HepG2 (cell line): Measurements from ENCODE around the gene IL22RA1. TPM values are rescaled to one million over a fixed set of nuclear protein-coding genes. Genes with fewer than 3 reads are reported as not detected.

Source experiments
- ATAC-seq: fragments of 200-7000 bp; cut with Tn5 transposase; 3 replicates; pipeline ENCODE4 v1.9.1; 2020; ENCODE audit warnings: mild to moderate bottlenecking, moderate library complexity
- BruUV-seq: library from RNA; stranded (reverse); fragments of 400-500 nt; replicated peaks from 2 replicates; lab custom pipeline; 2021; lab: Mats Ljungman, UMichigan
- CTCF ChIA-PET: fragments of 300-600 bp; formaldehyde crosslinking; extraction: SDS; loops from one replicate; lab custom pipeline; 2021; ENCODE audit warnings: low total read pairs, inconsistent platforms, low intra/inter-chr PET ratio; lab: Yijun Ruan, JAX
- POLR2A ChIA-PET: fragments of 350-600 bp; sonication (Branson Sonifier 250); formaldehyde crosslinking; loops from one replicate; lab custom pipeline; 2020; ENCODE audit warnings: antibody characterized with exemption, inconsistent platforms; lab: Yijun Ruan, JAX
- DNase-seq: peaks from one replicate; pipeline ENCODE4 v3.0.0-alpha.2; 2015; ENCODE audit warnings: low spot score
- FAIRE-seq: peaks from 3 replicates; lab custom pipeline; 2011; peaks lifted over from hg19 to GRCh38; lab: Jason Lieb, UNC
- H2AFZ ChIP-seq: one replicate; pipeline ENCODE4 v1.6.1; 2011; ENCODE audit warnings: low read length, inconsistent platforms
- H3K27ac ChIP-seq: fragments of 300-600 bp; 3 replicates; pipeline ENCODE4 v1.8.0; 2011; ENCODE audit warnings: mixed run types, mild to moderate bottlenecking, mixed read lengths, low read length, inconsistent platforms; ENCODE audit not compliant: insufficient read depth; ENCODE audit errors: extremely low read length
- H3K27me3 ChIP-seq, 2 experiments: fragments of 200-600 bp in 1 of 2; 2 replicates in 1 of 2; 3 replicates in 1 of 2; pipeline versions ENCODE4 v1.6.0 to v1.8.0; 2011; ENCODE audit warnings: low read length in 2 of 2, mild to moderate bottlenecking in 2 of 2, moderate library complexity in 2 of 2, inconsistent platforms in 1 of 2; ENCODE audit not compliant: insufficient read depth in 2 of 2, control insufficient read depth in 1 of 2
- H3K36me3 ChIP-seq, 2 experiments: fragments of 200-600 bp in 1 of 2; replicated peaks in 1 of 2; 2 replicates in 1 of 2; 3 replicates in 1 of 2; pipeline versions ENCODE4 v1.5.1 to v1.8.0; 2011; ENCODE audit warnings: low read length in 2 of 2, inconsistent platforms in 1 of 2; ENCODE audit not compliant: insufficient read depth in 2 of 2, control insufficient read depth in 1 of 2
- H3K4me1 ChIP-seq: 2 replicates; pipeline ENCODE4 v1.5.1; 2012; ENCODE audit warnings: low read length, inconsistent platforms; ENCODE audit not compliant: insufficient read depth
- H3K4me2 ChIP-seq: 2 replicates; pipeline ENCODE4 v1.6.0; 2011; ENCODE audit warnings: low read depth, low read length, inconsistent platforms
- H3K4me3 ChIP-seq, 3 experiments: fragments of 200-600 bp in 1 of 3; sonication (generic), shearing (Covaris generic) in 1 of 3; replicated peaks in 1 of 3; 2 replicates each; pipeline ENCODE4 v1.5.1; 2011 to 2016; ENCODE audit warnings: low read length in 3 of 3, inconsistent platforms in 2 of 3, low read depth in 2 of 3, mild to moderate bottlenecking in 2 of 3, control low read depth in 1 of 3, mixed read lengths in 1 of 3; ENCODE audit not compliant: insufficient read depth in 1 of 3
- H3K79me2 ChIP-seq: one replicate; pipeline ENCODE4 v1.6.1; 2011; ENCODE audit warnings: low read length, inconsistent platforms; ENCODE audit not compliant: insufficient read depth
- H3K9ac ChIP-seq: 2 replicates; pipeline ENCODE4 v1.6.0; 2011; ENCODE audit warnings: mild to moderate bottlenecking, low read depth, low read length, inconsistent platforms; ENCODE audit not compliant: insufficient read depth
- H3K9me3 ChIP-seq: 2 replicates; pipeline ENCODE4 v1.5.1; 2012; ENCODE audit warnings: mild to moderate bottlenecking, low read length
- H4K20me1 ChIP-seq: 2 replicates; pipeline ENCODE4 v1.6.0; 2011; ENCODE audit warnings: inconsistent platforms, mild to moderate bottlenecking, low read length, moderate library complexity; ENCODE audit not compliant: insufficient read depth
- KDM2A ChIP-seq: sonication (generic); formaldehyde crosslinking; IDR thresholded peaks from 2 replicates; pipeline ENCODE4 v1.4.0; 2020; ENCODE audit warnings: low read depth, missing genetic modification reagents, borderline replicate concordance
- KLF9 ChIP-seq: IDR thresholded peaks from 2 replicates; pipeline ENCODE4 v1.6.1; 2016; ENCODE audit warnings: low read depth
- PHF21A ChIP-seq: sonication (generic); formaldehyde crosslinking; IDR thresholded peaks from 2 replicates; pipeline ENCODE4 v1.5.0; 2020; ENCODE audit warnings: mild to moderate bottlenecking, missing genetic modification reagents
- SRF ChIP-seq: IDR thresholded peaks from 2 replicates; pipeline ENCODE4 v1.6.1; 2011; ENCODE audit warnings: mild to moderate bottlenecking, low read depth, low read length, moderate library complexity
- ZKSCAN5 ChIP-seq: sonication (generic); formaldehyde crosslinking; IDR thresholded peaks from 2 replicates; pipeline ENCODE4 v1.5.1; 2020; ENCODE audit warnings: mild to moderate bottlenecking, missing genetic modification reagents
- ZNF264 ChIP-seq: sonication (generic); formaldehyde crosslinking; IDR thresholded peaks from 2 replicates; pipeline ENCODE4 v1.4.0; 2020; ENCODE audit warnings: missing genetic modification reagents
- ZNF570 ChIP-seq: sonication (generic); formaldehyde crosslinking; IDR thresholded peaks from 2 replicates; pipeline ENCODE4 v1.4.0; 2020; ENCODE audit warnings: mild to moderate bottlenecking, missing genetic modification reagents, borderline replicate concordance
- ZNF724P ChIP-seq: sonication (generic); formaldehyde crosslinking; IDR thresholded peaks from 2 replicates; pipeline ENCODE4 v1.8.0; 2022; ENCODE audit warnings: missing genetic modification reagents, borderline replicate concordance
- WGBS: methylation state at CpG from one replicate; pipeline ENCODE4 v1.1.6; 2017; ENCODE audit warnings: low lambda C conversion rate; 5-methylcytosine and 5-hydroxymethylcytosine counted together
- in situ Hi-C: cut with HindIII; loops from 2 replicates; pipeline ENCODE4 v1.10.0; 2017; ENCODE audit warnings: low pct_unique_long_range_greater_than_20kb; ENCODE audit not compliant: extremely low pct_ligation_motif_present
- intact Hi-C: fragments of 100-400 bp; cut with micrococcal nuclease; formaldehyde crosslinking; loops from one replicate; pipeline ENCODE4 v1.10.0; 2022; ENCODE audit not compliant: unreplicated experiment
- polyA plus RNA-seq, 8 experiments: library from polyadenylated mRNA; depleted of rRNA in 3 of 8; stranded (reverse) in 7 of 8; unstranded in 1 of 8; fragments of >200 nt; fragmentation: Illumina TruSeq in 4 of 8; extraction: Trizol in 4 of 8; gene quantifications; 2 replicates each; pipeline versions ENCODE4 v1.2.1 to v1.2.3, GENCODE V29; 2011 to 2016; ENCODE audit warnings: low read depth in 4 of 8, missing spikeins in 1 of 8, mixed read lengths in 1 of 8; ENCODE audit not compliant: insufficient read depth in 1 of 8
- total RNA-seq, 5 experiments: library from RNA; depleted of rRNA; stranded (reverse); fragments of >200 nt; fragmentation: Illumina TruSeq; extraction: Trizol; gene quantifications; 2 replicates each; pipeline ENCODE4 v1.2.3, GENCODE V29; 2016; ENCODE audit warnings: low read depth in 1 of 5
- TF ChIP-seq, protein P1 (sequence below): sonication (generic); formaldehyde crosslinking; IDR thresholded peaks from 2 replicates; pipeline ENCODE4 v1.4.0; 2020; ENCODE audit warnings: mild to moderate bottlenecking, missing genetic modification reagents, borderline replicate concordance
- TF ChIP-seq, protein P2 (sequence below): sonication (generic); formaldehyde crosslinking; IDR thresholded peaks from 2 replicates; pipeline ENCODE4 v1.8.1; 2023; ENCODE audit warnings: mild to moderate bottlenecking, inconsistent platforms, moderate library complexity, missing genetic modification reagents, borderline replicate concordance
- TF ChIP-seq, protein P3 (sequence below): sonication (generic); formaldehyde crosslinking; IDR thresholded peaks from 2 replicates; pipeline ENCODE4 v1.9.0; 2021; ENCODE audit warnings: mild to moderate bottlenecking, missing genetic modification reagents
- TF ChIP-seq, protein P4 (sequence below): fragments of 450-650 bp; IDR thresholded peaks from 2 replicates; pipeline ENCODE4 v1.6.1; 2016

The IL22RA1 gene
- total and polyA plus RNA-seq, 2 of the 13 experiments (the other 11 are each of a cell fraction or from before 2014, with no cell fraction given): 4.4 to 10.2 TPM

DNA sequence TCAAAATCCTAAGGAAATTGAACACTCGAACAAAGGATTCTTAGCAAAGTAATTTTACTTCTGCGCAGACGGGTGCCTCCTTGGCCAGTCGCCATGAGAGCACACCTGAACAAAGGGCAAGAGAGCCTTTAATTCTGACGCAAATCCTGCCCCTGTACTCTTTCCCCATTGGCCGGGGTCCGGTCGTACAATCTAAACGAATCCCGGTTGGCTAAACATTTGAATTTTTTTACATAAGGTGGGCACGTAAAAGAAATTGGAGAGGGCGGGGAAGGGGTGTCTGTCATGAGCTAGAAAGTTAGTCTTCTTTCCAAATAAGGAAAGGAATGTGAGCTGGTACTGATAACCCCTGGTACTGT, 8.2 kb upstream of the IL22RA1 start:
- no peaks in the 10 kb centered on the region for H3K79me2 ChIP-seq
- peak overlapping the region; percentile 78 for H3K4me2 ChIP-seq
- H3K27ac ChIP-seq: peak overlapping the region; percentile 10
- no TSS peak for BruUV-seq
- peak; percentile 30 for FAIRE-seq
- DNase-seq: peak; percentile 74
- no peaks in the 10 kb centered on the region for H3K9me3 ChIP-seq
- intact Hi-C loops (loop anchor here (5.0 kb wide), 1 partner anchor 36 kb away; the partner anchor contains the start of gene IFNLR1), in situ Hi-C loops (no loop called here)
- POLR2A ChIA-PET: interaction anchor here (0.7 to 2.9 kb wide), 4 partner anchors 8 to 39 kb away, joined by 3 to 19 read pairs (median 6); no protein-coding TSS in a partner anchor
- CTCF ChIA-PET: interaction anchor here (2.5 kb wide), 1 partner anchor 240 kb away, joined by 27 read pairs; no protein-coding TSS in a partner anchor
- ATAC-seq: peak; percentile 50
- no peak overlapping the region for H3K9ac ChIP-seq
- H2AFZ ChIP-seq: peak overlapping the region; percentile 1
- no peaks in the 10 kb centered on the region for H4K20me1 ChIP-seq
- H3K36me3 ChIP-seq: no peaks in the 10 kb centered on the region
- peaks cover 0 to 10% of the 10 kb centered on the region in 2 experiments; a peak in 2 of 5 replicates for H3K27me3 ChIP-seq
- H3K4me3 ChIP-seq: peak overlapping the region in 2 of 3 experiments; percentile 35 to 56; a peak in 4 of 6 replicates
- H3K4me1 ChIP-seq: peaks cover 40% of the 10 kb centered on the region
- WGBS: 4% methylated on average over 12 of the region's 12 CpGs
- TF ChIP-seq ZNF570 (CRISPR knock-in tag): no peak
- TF ChIP-seq SRF: peak; percentile 81
- TF ChIP-seq PHF21A (CRISPR knock-in tag): 0 out of 2 replicates have a peak, but pooled peaks have one; percentile 24
- no peak for TF ChIP-seq KLF9 (CRISPR knock-in tag)
- TF ChIP-seq ZKSCAN5: no peak
- TF ChIP-seq, protein P1, sequence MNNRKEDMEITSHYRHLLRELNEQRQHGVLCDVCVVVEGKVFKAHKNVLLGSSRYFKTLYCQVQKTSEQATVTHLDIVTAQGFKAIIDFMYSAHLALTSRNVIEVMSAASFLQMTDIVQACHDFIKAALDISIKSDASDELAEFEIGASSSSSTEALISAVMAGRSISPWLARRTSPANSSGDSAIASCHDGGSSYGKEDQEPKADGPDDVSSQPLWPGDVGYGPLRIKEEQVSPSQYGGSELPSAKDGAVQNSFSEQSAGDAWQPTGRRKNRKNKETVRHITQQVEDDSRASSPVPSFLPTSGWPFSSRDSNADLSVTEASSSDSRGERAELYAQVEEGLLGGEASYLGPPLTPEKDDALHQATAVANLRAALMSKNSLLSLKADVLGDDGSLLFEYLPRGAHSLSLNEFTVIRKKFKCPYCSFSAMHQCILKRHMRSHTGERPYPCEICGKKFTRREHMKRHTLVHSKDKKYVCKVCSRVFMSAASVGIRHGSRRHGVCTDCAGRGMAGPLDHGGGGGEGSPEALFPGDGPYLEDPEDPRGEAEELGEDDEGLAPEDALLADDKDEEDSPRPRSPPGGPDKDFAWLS (CRISPR knock-in tag): no peak
- TF ChIP-seq, protein P2, sequence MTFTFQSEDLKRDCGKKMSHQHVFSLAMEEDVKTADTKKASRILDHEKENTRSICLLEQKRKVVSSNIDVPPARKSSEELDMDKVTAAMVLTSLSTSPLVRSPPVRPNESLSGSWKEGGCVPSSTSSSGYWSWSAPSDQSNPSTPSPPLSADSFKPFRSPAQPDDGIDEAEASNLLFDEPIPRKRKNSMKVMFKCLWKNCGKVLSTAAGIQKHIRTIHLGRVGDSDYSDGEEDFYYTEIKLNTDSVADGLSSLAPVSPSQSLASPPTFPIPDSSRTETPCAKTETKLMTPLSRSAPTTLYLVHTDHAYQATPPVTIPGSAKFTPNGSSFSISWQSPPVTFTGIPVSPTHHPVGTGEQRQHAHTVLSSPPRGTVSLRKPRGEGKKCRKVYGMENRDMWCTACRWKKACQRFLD: no peak
- no peak for TF ChIP-seq ZNF264 (CRISPR knock-in tag)
- TF ChIP-seq, protein P3, sequence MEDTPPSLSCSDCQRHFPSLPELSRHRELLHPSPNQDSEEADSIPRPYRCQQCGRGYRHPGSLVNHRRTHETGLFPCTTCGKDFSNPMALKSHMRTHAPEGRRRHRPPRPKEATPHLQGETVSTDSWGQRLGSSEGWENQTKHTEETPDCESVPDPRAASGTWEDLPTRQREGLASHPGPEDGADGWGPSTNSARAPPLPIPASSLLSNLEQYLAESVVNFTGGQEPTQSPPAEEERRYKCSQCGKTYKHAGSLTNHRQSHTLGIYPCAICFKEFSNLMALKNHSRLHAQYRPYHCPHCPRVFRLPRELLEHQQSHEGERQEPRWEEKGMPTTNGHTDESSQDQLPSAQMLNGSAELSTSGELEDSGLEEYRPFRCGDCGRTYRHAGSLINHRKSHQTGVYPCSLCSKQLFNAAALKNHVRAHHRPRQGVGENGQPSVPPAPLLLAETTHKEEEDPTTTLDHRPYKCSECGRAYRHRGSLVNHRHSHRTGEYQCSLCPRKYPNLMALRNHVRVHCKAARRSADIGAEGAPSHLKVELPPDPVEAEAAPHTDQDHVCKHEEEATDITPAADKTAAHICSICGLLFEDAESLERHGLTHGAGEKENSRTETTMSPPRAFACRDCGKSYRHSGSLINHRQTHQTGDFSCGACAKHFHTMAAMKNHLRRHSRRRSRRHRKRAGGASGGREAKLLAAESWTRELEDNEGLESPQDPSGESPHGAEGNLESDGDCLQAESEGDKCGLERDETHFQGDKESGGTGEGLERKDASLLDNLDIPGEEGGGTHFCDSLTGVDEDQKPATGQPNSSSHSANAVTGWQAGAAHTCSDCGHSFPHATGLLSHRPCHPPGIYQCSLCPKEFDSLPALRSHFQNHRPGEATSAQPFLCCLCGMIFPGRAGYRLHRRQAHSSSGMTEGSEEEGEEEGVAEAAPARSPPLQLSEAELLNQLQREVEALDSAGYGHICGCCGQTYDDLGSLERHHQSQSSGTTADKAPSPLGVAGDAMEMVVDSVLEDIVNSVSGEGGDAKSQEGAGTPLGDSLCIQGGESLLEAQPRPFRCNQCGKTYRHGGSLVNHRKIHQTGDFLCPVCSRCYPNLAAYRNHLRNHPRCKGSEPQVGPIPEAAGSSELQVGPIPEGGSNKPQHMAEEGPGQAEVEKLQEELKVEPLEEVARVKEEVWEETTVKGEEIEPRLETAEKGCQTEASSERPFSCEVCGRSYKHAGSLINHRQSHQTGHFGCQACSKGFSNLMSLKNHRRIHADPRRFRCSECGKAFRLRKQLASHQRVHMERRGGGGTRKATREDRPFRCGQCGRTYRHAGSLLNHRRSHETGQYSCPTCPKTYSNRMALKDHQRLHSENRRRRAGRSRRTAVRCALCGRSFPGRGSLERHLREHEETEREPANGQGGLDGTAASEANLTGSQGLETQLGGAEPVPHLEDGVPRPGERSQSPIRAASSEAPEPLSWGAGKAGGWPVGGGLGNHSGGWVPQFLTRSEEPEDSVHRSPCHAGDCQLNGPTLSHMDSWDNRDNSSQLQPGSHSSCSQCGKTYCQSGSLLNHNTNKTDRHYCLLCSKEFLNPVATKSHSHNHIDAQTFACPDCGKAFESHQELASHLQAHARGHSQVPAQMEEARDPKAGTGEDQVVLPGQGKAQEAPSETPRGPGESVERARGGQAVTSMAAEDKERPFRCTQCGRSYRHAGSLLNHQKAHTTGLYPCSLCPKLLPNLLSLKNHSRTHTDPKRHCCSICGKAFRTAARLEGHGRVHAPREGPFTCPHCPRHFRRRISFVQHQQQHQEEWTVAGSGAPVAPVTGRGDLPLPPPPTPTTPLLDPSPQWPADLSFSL: no peak
- TF ChIP-seq KDM2A (CRISPR knock-in tag): no peak
- no peak for TF ChIP-seq ZNF724P
- TF ChIP-seq, protein P4, sequence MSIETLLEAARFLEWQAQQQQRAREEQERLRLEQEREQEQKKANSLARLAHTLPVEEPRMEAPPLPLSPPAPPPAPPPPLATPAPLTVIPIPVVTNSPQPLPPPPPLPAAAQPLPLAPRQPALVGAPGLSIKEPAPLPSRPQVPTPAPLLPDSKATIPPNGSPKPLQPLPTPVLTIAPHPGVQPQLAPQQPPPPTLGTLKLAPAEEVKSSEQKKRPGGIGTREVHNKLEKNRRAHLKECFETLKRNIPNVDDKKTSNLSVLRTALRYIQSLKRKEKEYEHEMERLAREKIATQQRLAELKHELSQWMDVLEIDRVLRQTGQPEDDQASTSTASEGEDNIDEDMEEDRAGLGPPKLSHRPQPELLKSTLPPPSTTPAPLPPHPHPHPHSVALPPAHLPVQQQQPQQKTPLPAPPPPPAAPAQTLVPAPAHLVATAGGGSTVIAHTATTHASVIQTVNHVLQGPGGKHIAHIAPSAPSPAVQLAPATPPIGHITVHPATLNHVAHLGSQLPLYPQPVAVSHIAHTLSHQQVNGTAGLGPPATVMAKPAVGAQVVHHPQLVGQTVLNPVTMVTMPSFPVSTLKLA: no peak
